Ovary (tissue), 9 donors: ENCODE measurements around the gene TNFAIP3. TPM values are rescaled to one million over a fixed set of nuclear protein-coding genes. Genes with fewer than 3 reads are reported as not detected.

Source experiments
- DNase-seq, 5 donors: peaks; one replicate each; pipeline ENCODE4 v3.0.0-alpha.2; 2019 to 2020
- H3K27ac ChIP-seq, 2 donors: fragments of 200-600 bp; one replicate each; pipeline versions ENCODE4 v1.5.1 to v1.8.0; 2019 to 2022
- H3K27me3 ChIP-seq: fragments of 200-600 bp; one replicate; pipeline ENCODE4 v1.8.0; 2022
- H3K36me3 ChIP-seq: fragments of 200-600 bp; sonication (generic); one replicate; pipeline ENCODE4 v1.5.1; 2019
- H3K4me1 ChIP-seq: one replicate; pipeline ENCODE4 v1.8.1; 2013; ENCODE audit warnings: mild to moderate bottlenecking, moderate library complexity; ENCODE audit not compliant: insufficient read depth
- H3K4me3 ChIP-seq: fragments of 200-600 bp; sonication (generic); one replicate; pipeline ENCODE4 v1.5.1; 2017
- H3K9me3 ChIP-seq, 2 donors: fragments of 200-600 bp in 1 of 2; sonication (generic) in 1 of 2; one replicate each; pipeline versions ENCODE4 v1.5.1 to v1.8.1; 2013 to 2019; ENCODE audit warnings: mild to moderate bottlenecking in 1 of 2, moderate library complexity in 1 of 2
- CTCF ChIP-seq, 3 donors: fragments of 450-650 bp in 2 of 3; fragments of 200-600 bp in 1 of 3; IDR thresholded peaks; one replicate each; pipeline versions ENCODE4 v1.5.1 to v1.8.0; 2016 to 2022; ENCODE audit warnings: antibody characterized with exemption in 3 of 3, mild to moderate bottlenecking in 1 of 3
- EP300 ChIP-seq: sonication (generic); formaldehyde crosslinking; IDR thresholded peaks from one replicate; pipeline ENCODE4 v1.6.1; 2017; ENCODE audit warnings: antibody characterized with exemption
- POLR2A ChIP-seq: fragments of 450-650 bp; IDR thresholded peaks from one replicate; pipeline ENCODE4 v1.6.1; 2017; ENCODE audit warnings: antibody characterized with exemption, mild to moderate bottlenecking, moderate library complexity
- WGBS, 3 donors: extraction: QIAGEN DNeasy Blood & Tissue Kit in 1 of 3; methylation state at CpG; one replicate each; pipeline versions ENCODE4 v1.1.5 to v1.1.7; 2013 to 2017; 5-methylcytosine and 5-hydroxymethylcytosine counted together
- intact Hi-C, 4 donors: fragments of 100-400 bp; cut with DNase I; formaldehyde crosslinking; loops; one replicate each; pipeline versions ENCODE4 v1.11.0 to v1.15.1; 2022 to 2023
- polyA plus RNA-seq, 2 donors: library from polyadenylated mRNA; stranded (reverse); fragments of 200-250 nt in 1 of 2; fragments of 350-450 nt in 1 of 2; fragmentation: Illumina TruSeq in 1 of 2; extraction: RNeasy Lipid Tissue Mini Kit (QIAGEN cat#74804) in 1 of 2; gene quantifications; one replicate each; pipeline ENCODE4 v1.2.3, GENCODE V29; 2013 to 2014
- total RNA-seq, 7 donors: library from RNA; depleted of rRNA in 2 of 7; stranded (reverse); fragments of >200 nt in 2 of 7; fragmentation: NEBNext Ultra II Directional in 3 of 7; extraction: Animal tissue kit (Norgen Biotek cat#: 25700) in 3 of 7; gene quantifications; one replicate each; pipeline versions ENCODE4 v1.1.0 to v1.2.4, GENCODE V29; 2016 to 2023
- donor health status: DM: no; HTN: no; CAD: no; lungs with moderate emphysema.
- donor health status: DM: no; HTN: no; CAD: no.
- donor health status: Bipolar disorder and iron deficiency.
- donor health status: DM: yes; HTN: yes; CAD: no.
- donor health status: DM: no; HTN: no; CAD: no.
- donor health status: DM: yes; HTN: yes; CAD: no.

Gene TNFAIP3
- total and polyA plus RNA-seq, 9 donors, result 35.4 to 206 (median 96.6) TPM

DNA sequence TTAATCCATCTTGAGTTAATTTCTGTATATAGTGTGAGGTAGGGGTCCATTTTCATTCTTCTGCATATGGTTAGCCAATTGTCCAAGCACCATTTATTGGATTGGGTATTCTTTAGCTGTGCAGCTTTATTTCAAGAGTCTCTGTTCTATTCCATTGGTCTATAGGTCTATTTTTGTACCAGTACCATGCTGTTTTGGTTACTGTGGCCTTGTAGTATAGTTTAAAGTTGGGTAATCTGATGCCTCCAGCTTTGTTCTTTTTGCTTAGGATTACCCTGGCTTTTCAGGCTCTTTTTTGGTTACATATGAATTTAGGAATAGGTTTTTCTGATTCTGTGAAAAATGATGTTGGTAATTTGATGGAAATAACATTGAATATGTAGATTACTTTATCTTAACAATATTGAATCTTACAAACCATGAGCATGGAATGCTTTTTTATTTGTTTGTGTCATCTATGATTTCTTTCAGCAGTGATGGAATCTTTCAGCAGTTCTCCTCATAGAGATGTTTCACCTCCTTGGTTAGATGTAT lies 47.0 kb downstream of the TNFAIP3 start:
- TF ChIP-seq EP300 (no peak), CTCF (IDR thresholded peaks at IDR 0.05) (no peak), POLR2A (no peak)
- DNase-seq, result no peak
- Histone ChIP-seq H3K27me3 (no peaks in the 10 kb centered on the region), H3K4me3 (no peak overlapping the region), H3K4me1 (no peaks in the 10 kb centered on the region), H3K36me3 (no peaks in the 10 kb centered on the region), H3K27ac (no peak overlapping the region), H3K9me3 (no peaks in the 10 kb centered on the region)
- intact Hi-C loops, result no loop called here

DNA sequence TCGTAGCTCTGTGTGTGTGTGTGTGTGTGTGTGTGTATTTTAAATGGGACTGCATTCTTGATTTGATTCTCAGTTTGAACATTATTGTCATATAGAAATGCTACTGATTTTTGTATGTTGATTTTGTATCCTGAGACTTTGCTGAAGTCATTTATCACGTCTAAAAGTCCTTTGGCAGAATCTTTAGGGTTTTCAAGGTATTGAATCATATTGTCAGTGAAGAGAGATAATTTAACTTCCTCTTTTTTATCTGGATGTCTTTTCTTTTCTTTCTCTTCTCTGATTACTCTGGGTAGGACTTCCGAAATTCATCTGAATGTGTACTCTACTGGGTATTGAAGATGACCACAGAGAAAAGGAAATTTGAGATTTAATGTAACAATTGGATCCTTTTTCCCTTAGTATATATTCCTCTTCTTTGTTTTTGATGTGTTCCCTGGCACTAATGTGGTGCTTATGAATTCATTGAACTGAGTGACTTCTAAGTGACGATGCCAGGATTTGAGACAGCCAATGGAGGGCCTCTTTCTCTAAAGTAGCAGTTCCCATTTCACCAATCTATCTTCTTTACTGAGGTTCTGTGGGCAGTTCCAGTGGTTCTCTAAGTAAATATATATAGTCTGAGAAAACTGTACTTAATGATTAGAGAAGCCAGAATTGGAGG lies 47.6 kb downstream of the TNFAIP3 start:
- no peak for TF ChIP-seq EP300
- no peak for TF ChIP-seq CTCF (IDR thresholded peaks at IDR 0.05)
- no peak for TF ChIP-seq POLR2A
- Histone ChIP-seq H3K4me3 (no peak overlapping the region), H3K4me1 (no peaks in the 10 kb centered on the region), H3K27me3 (no peaks in the 10 kb centered on the region), H3K36me3 (no peaks in the 10 kb centered on the region), H3K9me3 (no peaks in the 10 kb centered on the region), H3K27ac (no peak overlapping the region)
- no peak for DNase-seq
- intact Hi-C loops, result no loop called here
- WGBS, 3 donors, result 90 to 94% (median 91%) methylated on average over 4 of the region's 4 CpGs

DNA sequence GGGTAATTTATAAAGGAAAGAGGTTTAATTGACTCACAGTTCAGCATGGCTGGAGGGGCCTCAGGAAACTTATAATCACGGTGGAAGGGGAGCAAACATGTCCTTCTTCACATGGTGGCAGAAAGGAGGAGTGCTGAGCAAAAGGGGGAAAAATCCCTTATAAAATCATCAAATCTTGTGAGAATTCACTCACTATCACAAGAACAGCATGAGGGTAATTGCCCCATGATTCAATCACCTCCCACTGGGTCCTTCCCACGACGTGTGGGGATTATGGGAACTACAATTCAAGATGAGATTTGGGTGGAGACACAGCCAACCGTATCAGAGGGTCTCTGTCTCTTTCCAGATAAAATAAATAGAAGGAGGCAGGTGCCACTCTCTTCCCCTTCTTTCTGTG lies 48.7 kb downstream of the TNFAIP3 start:
- Histone ChIP-seq H3K9me3 (no peaks in the 10 kb centered on the region), H3K27ac (no peak overlapping the region), H3K36me3 (no peaks in the 10 kb centered on the region), H3K4me3 (no peak overlapping the region), H3K4me1 (peaks cover 2% of the 10 kb centered on the region), H3K27me3 (no peaks in the 10 kb centered on the region)
- intact Hi-C loops, result no loop called here
- no peak for TF ChIP-seq POLR2A
- no peak for TF ChIP-seq EP300
- TF ChIP-seq CTCF (IDR thresholded peaks at IDR 0.05), result no peak
- DNase-seq, result no peak
- 72 to 78% (median 77%) methylated on average over 4 of the region's 4 CpGs for WGBS, 3 donors

GRCh38 chr6:137917551-137918325 lies 50.7 kb downstream of the TNFAIP3 start:
- Histone ChIP-seq H3K27ac (no peak overlapping the region), H3K9me3 (no peaks in the 10 kb centered on the region), H3K36me3 (no peaks in the 10 kb centered on the region), H3K4me1 (peaks cover 2% of the 10 kb centered on the region), H3K4me3 (no peak overlapping the region), H3K27me3 (no peaks in the 10 kb centered on the region)
- TF ChIP-seq POLR2A (no peak), EP300 (no peak), CTCF (IDR thresholded peaks at IDR 0.05) (no peak)
- intact Hi-C loops, result no loop called here
- WGBS, 3 donors, result 97 to 100% (median 98%) methylated on average over 1 of the region's 1 CpG
- no peak for DNase-seq
